ENCODE results near the gene PTGES.
"Not testable (repeated sequence)": the region's sequence is repeated elsewhere in the genome, so short reads cannot be mapped to it uniquely, and the experiment has no call there.

PTGES gene, protein sequence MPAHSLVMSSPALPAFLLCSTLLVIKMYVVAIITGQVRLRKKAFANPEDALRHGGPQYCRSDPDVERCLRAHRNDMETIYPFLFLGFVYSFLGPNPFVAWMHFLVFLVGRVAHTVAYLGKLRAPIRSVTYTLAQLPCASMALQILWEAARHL

GRCh38 chr9:129752900-129753729, at the start of gene PTGES:
TSS of gene PTGES (minus strand) at chr9:129753042. CDS start at chr9:129753012, 30 bp downstream.
- peak; percentile 77 for DNase-seq

- no peak for DNase-seq
Observed at GRCh38 chr9:129801504-129801903, 48.7 kb upstream of the PTGES start.

GRCh38 chr9:129798973-129799372, 46.1 kb upstream of the PTGES start:
- no peak for DNase-seq

DNA sequence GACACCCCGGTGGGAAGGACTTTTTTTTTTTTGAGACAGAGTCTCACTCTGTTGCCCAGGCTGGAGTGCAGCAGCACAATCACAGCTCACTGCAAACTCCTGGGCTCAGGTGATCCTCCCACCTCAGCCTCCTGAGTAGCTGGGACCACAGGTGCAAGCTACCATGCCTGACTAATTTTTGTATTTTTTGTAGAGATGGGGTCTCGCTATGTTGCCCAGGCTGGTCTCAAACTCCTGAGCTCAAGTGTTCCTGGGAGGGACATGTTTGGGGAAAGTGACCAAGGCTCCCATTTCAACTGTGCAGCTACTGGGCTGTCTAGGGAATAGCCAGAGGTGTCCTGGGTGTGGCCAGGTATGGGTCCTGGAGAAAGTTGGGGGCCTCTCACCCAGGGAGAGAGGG, 43.2 kb upstream of the PTGES start:
- DNase-seq: not testable (repeated sequence)

DNA sequence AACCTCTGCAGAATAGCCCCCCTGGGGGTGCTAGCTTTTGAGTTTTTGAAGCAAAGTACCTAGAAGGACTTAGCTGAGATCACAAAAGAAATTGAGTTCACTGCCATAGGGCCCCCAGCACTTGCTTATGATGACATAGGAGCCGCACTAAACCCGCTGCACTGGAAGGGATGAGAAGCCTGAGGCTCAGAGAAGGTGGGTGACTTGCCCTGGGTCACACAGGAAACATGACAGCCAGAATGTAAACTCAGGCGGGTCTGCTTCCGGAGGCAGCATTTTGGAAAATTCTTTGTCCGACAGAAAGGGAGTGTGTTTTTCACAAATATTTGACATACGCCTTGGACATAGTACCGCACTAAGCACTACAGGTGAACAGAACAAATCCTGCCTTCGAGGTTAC, 41.7 kb upstream of the PTGES start:
- no peak for DNase-seq

- DNase-seq: no peak
Observed at GRCh38 chr9:129786481-129786880, 33.6 kb upstream of the PTGES start.

DNA sequence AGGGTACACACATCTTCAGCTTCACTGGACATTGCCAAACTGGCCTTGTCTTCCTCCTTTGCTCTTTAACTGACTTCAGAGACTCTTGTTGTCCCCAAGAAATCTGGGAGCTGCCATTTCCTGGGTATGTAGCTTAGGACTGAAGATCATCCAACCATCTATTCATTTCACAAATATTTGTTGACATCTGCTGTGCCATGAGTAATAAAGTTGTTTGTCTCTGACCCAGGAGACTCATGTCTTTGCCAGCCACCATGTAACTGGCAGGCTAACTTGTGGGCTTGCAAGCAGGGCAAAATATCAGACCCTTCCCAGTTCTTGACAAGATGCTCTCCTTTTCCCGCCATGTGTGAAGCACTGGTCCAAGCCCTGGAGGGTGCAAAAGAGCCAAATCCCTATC, 33.0 kb upstream of the PTGES start:
- DNase-seq: no peak

DNA sequence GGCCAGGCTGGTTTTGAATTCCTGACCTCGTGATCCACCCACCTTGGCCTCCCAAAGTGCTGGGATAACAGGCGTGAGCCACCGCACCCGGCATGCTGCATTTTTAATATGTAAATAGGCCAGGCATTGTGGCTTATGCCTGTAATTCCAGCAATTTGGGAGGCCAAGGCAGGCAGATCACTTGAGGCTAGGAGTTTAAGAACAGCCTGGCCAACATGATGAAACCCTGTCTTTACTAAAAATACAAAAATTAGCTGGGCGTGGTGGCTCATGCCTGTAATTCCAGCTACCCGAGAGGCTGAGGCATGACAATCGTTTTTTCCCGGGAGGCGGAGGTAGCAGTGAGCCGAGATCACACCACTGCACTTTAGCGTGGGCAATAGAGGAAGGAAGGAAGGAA, 32.1 kb upstream of the PTGES start:
- not testable (repeated sequence) for DNase-seq

- peak; percentile 76 for DNase-seq
Observed at GRCh38 chr9:129783516-129784361, 30.9 kb upstream of the PTGES start.

DNA sequence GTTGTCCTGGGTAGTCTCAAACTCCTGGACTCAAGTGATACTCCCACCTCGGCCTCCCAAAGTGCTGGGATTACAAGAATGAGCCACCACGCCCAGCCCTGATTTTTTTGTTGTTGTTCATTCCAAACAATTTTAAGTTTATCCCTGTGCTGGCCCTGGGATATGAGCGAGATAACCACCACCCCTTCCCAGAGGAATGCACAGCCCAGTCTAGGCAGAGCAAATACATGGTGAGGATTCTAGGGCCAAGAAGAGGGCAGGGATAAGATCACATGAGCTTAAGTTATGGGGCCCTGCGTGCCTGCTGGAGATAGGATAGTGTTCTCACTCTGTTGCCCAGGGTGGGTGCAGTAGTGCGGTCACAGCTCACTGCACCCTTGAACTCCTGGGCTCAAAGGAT, 29.1 kb upstream of the PTGES start:
- no peak for DNase-seq

- DNase-seq: no peak
Observed at GRCh38 chr9:129781131-129781530, 28.3 kb upstream of the PTGES start.

GRCh38 chr9:129779560-129780190, 26.8 kb upstream of the PTGES start:
- DNase-seq: no peak

DNA sequence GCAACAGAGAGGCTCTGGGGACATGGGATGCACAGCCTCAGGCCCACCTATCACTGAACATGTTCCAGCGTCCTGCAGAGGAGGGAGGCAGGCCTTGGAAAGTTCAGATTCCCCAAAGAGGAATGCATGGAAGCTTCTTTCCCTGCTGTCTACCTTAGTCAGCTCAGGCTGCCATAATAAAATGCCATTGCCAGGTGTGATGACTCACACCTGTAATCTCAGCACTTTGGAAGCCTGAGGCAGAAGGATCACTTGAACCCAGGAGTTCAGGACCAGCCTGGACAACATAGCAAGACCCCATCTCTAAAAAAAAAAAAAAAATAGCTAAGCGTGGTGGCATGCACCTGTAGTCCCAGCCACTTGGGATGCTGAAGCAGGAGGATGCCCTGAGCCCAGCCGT, 25.6 kb upstream of the PTGES start:
- DNase-seq: no peak

DNA sequence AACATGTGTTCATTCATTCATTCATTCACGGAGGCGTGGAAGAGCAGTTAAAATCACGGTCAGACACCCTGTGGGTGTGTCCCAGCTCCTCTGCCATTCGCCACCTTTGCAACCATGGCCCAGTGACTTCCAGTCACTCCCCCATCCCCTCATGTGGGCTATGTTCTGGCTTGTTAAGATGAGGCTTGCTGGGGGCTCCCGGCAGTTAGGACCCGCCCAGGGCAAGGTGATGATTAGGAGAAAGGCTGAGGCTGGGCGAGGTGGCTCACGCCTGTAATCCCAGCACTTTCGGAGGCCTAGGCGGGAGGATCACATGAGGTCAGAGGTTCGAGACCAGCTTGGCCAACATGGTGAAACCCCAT, 24.9 kb upstream of the PTGES start:
- DNase-seq: no peak

DNA sequence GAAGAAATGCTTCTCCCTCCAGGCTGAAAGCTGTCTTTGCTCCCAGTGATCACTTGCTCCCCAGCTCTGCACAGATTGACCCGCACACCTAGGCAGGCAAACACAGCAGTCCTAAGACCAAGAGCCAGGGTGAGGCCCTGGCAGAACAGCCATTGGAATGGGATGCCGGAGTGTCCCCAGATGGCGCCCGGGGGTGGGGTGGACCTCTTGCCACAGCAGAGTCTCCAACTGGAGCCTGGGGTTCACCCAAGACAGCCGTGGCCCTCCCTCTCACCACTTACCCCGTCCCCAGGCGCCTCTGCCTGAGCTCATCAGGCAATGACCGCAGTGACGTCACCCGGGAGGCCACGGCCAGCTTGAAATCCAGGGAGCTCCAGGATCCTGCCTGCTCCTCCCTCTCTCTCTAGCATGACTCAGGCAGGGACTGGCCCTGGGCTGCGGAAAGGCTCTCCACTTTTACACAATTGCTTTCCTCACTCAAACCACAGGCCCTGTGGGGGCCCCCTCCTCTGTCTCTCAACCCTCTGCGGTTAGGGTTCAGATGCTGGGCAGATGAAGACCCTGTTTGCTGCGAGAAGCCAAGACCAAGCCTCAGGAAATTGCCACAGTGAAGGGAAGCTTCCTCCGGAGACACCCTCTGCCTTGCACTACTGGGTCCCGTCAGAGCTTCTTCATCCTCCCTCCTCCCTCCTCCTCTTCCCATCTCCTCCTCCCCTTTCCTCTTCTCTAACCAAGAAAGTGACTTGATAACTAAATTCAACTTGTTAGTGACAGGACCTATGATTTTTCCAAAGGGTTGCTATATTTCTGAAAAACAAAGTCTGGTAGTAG, 24.3 kb upstream of the PTGES start:
- DNase-seq: no peak

DNA sequence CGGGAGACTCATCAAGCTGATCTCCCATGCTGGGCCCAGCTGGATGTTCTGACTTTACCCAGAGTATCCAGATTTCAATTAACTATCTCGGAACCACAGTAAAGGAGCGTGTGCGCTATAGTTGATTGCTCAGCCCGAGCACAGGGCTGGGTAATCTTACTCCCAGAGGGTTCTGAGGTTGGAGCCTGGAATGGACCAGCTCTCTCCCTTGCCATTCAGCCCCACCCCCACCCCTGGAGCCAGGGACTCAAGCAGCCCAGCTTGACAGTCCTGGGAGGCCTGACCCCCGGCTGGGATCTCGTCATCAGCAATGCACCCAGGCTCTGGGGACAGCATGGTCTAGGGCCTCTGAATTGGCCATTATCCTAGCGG, 23.7 kb upstream of the PTGES start:
- DNase-seq: no peak

DNA sequence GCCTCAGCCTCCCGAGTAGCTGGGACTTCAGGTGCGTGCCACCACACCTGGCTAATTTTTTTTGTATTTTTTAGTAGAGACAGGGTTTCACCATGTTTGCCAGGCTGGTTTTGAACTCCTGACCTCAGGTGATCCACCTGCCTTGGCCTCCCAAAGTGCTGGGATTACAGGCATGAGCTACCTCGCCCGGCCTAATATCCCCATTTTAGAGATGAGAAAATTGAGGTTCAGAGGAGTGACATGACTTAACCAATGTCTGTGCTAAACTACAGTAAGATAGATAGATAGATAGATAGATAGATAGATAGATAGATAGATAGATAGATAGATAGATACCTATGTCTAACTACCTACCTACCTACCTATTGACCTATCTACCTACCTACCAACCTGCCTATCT, 23.3 kb upstream of the PTGES start:
- not testable (repeated sequence) for DNase-seq

- no peak for DNase-seq
Observed at GRCh38 chr9:129775448-129775798, 22.6 kb upstream of the PTGES start.

DNA sequence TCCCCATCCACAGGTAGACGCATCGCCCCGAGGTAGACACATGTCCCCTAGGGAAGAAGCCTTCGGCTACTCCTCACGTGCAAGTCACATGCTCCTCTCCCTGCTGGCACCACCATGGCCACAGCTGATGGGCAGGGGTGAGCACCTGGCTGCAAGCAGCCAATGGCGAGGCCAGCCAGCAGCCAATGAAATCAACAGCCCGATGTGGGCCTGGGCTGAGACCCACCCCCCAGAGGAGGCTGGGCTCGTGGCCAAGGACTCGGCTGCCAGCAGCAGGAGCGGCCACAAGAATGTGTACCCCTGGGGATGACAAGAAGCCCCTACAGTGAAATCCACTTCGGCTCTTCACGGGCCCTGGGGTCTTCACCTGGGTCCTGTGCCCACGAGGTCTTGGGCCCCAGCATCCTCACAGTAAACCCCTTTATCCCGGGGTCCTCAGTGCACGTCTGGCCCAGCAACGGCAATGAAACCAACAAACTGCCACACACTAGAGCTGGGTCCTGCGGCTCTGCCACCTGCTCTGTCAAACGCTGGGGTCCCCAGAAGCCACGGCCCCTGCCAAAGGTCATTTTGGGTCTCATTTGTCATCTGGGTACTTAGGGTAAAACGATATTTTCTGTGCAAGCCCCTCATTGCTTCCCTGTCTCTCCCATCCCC, 22.1 kb upstream of the PTGES start:
- DNase-seq: peak; percentile 34

DNA sequence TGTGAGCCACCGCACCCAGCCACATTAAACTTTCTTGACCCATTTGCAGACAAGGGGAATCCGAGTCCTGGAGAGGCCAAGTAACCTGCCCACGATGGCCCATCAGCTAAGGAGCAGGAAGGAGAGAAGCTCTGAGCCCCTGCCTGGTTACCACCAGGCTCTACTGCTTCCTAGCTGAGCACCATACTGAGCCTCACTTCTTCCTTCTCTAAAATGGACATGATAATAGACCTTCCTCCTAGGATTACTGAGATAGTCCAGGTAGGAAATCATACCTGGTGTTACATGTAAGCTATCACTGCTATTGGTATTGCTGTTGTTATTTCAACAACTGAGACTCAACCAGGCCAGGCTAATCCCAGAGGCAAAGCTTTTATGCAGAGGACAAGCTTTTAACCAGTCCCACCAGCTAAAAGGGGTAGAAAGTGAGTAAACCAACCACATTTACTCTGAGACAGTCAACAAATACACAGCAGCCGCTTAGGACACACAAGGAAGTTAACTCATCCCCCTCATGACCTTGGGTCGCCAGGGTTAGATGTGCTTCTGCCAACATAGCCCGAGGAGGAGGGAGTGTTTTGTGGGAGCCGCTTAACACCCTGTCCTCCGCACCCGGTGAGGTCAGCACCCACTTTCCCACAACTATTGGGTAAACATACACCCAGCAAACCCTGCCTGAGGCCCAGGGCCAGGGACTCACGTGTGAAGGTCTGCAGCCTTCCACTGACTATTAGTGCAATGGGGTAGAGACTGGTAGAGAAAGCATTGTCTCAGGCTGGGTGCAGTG, 20.6 kb upstream of the PTGES start:
- no peak for DNase-seq

DNA sequence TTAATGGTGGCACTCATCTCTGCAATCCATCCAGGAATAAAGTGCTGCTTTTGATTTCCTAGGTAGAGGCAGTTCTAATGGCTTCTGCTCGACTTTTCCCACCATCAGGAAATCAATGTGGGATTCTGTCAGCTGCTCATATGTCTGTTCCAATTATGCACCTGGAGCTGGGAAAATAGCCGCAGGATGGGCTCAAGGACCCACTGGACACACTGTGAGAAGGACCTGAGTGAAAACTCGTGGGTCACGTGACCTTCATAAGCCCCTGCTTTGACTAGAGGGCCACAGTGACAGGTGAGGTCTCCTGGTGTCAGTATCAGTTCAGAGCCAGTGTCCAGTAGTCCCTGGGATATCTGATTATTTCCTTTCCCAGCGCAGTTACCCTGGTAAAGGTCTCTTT, 17.9 kb upstream of the PTGES start:
- DNase-seq: no peak

Measured in NCI-H69 (cell line).